ENCODE results near the gene FHIT. TPM values are rescaled to one million over a fixed set of nuclear protein-coding genes. Genes with fewer than 3 reads are reported as not detected.

FHIT gene
- total and polyA plus RNA-seq, 2 experiments from 2014 or later: 9.7 to 16.2 TPM

- DNase-seq (ENCODE audit: low spot score): no peak
- no peaks in the 10 kb centered on the region for H3K9me2 ChIP-seq (replicated peaks; ENCODE audit: insufficient read depth)
- H3K79me2 ChIP-seq: no peaks in the 10 kb centered on the region
- 87% methylated on average over 2 of the region's 2 CpGs for WGBS (ENCODE audit: low lambda C conversion rate, missing lambda C conversion rate)
- no peaks in the 10 kb centered on the region for H3K9me3 ChIP-seq (ENCODE audit: low read depth)
- H3K27ac ChIP-seq: no peak overlapping the region
- H3K4me3 ChIP-seq: no peak overlapping the region
- H3K4me1 ChIP-seq (ENCODE audit: insufficient read depth): no peaks in the 10 kb centered on the region
- no peak overlapping the region for H3K4me2 ChIP-seq
- H3K36me3 ChIP-seq (replicated peaks; ENCODE audit: insufficient read depth, low read depth): no peaks in the 10 kb centered on the region
- TF ChIP-seq EZH2 (IDR thresholded peaks at IDR 0.05; ENCODE audit: borderline replicate concordance) (no peak), EZH2phosphoT487 (IDR thresholded peaks at IDR 0.05; ENCODE audit: low read depth, severe bottlenecking, unreplicated experiment) (no peak), CTCF (IDR thresholded peaks at IDR 0.05; ENCODE audit: poor library complexity) (no peak)
- no peak overlapping the region for H2AFZ ChIP-seq
- no peaks in the 10 kb centered on the region for H4K20me1 ChIP-seq (ENCODE audit: insufficient read depth, poor library complexity, severe bottlenecking)
- H3K27me3 ChIP-seq: no peaks in the 10 kb centered on the region
These were observed 601.1 kb downstream of the FHIT start for GRCh38 chr3:60650171-60650570.

GRCh38 chr3:60645801-60646200, 605.5 kb downstream of the FHIT start:
- Histone ChIP-seq H3K4me1 (ENCODE audit: insufficient read depth) (no peaks in the 10 kb centered on the region), H3K4me3 (no peak overlapping the region), H3K9me3 (ENCODE audit: low read depth) (no peaks in the 10 kb centered on the region), H3K79me2 (no peaks in the 10 kb centered on the region), H4K20me1 (ENCODE audit: insufficient read depth, poor library complexity, severe bottlenecking) (no peaks in the 10 kb centered on the region), H3K4me2 (no peak overlapping the region), H3K36me3 (replicated peaks; ENCODE audit: insufficient read depth, low read depth) (no peaks in the 10 kb centered on the region), H3K27ac (no peak overlapping the region), H3K27me3 (no peaks in the 10 kb centered on the region), H2AFZ (no peak overlapping the region), H3K9me2 (replicated peaks; ENCODE audit: insufficient read depth) (no peaks in the 10 kb centered on the region)
- DNase-seq (ENCODE audit: low spot score): no peak
- WGBS (ENCODE audit: low lambda C conversion rate, missing lambda C conversion rate): 77% methylated on average over 2 of the region's 2 CpGs
- no peak for TF ChIP-seq EZH2 (IDR thresholded peaks at IDR 0.05; ENCODE audit: borderline replicate concordance)
- TF ChIP-seq CTCF (IDR thresholded peaks at IDR 0.05; ENCODE audit: poor library complexity): no peak
- no peak for TF ChIP-seq EZH2phosphoT487 (IDR thresholded peaks at IDR 0.05; ENCODE audit: low read depth, severe bottlenecking, unreplicated experiment)

- no peaks in the 10 kb centered on the region for H3K9me2 ChIP-seq (replicated peaks; ENCODE audit: insufficient read depth)
- no peak overlapping the region for H3K4me2 ChIP-seq
- H3K4me3 ChIP-seq: no peak overlapping the region
- no peak overlapping the region for H2AFZ ChIP-seq
- H3K36me3 ChIP-seq (replicated peaks; ENCODE audit: insufficient read depth, low read depth): no peaks in the 10 kb centered on the region
- H3K9me3 ChIP-seq (ENCODE audit: low read depth): no peaks in the 10 kb centered on the region
- TF ChIP-seq EZH2phosphoT487 (IDR thresholded peaks at IDR 0.05; ENCODE audit: low read depth, severe bottlenecking, unreplicated experiment) (no peak), CTCF (IDR thresholded peaks at IDR 0.05; ENCODE audit: poor library complexity) (no peak), EZH2 (IDR thresholded peaks at IDR 0.05; ENCODE audit: borderline replicate concordance) (no peak)
- no peaks in the 10 kb centered on the region for H3K79me2 ChIP-seq
- H3K27me3 ChIP-seq: no peaks in the 10 kb centered on the region
- WGBS (ENCODE audit: low lambda C conversion rate, missing lambda C conversion rate): 85% methylated on average over 1 of the region's 1 CpG
- no peak overlapping the region for H3K27ac ChIP-seq
- no peaks in the 10 kb centered on the region for H4K20me1 ChIP-seq (ENCODE audit: insufficient read depth, poor library complexity, severe bottlenecking)
- no peaks in the 10 kb centered on the region for H3K4me1 ChIP-seq (ENCODE audit: insufficient read depth)
- DNase-seq (ENCODE audit: low spot score): no peak
These were observed 607.4 kb downstream of the FHIT start for GRCh38 chr3:60643831-60644230.

GRCh38 chr3:60641354-60641753, 609.9 kb downstream of the FHIT start:
- Histone ChIP-seq H4K20me1 (ENCODE audit: insufficient read depth, poor library complexity, severe bottlenecking) (no peaks in the 10 kb centered on the region), H3K36me3 (replicated peaks; ENCODE audit: insufficient read depth, low read depth) (no peaks in the 10 kb centered on the region), H3K27ac (no peak overlapping the region), H3K4me1 (ENCODE audit: insufficient read depth) (no peaks in the 10 kb centered on the region), H3K9me2 (replicated peaks; ENCODE audit: insufficient read depth) (no peaks in the 10 kb centered on the region), H3K79me2 (no peaks in the 10 kb centered on the region), H3K4me2 (no peak overlapping the region), H3K27me3 (no peaks in the 10 kb centered on the region), H3K9me3 (ENCODE audit: low read depth) (no peaks in the 10 kb centered on the region), H3K4me3 (no peak overlapping the region), H2AFZ (no peak overlapping the region)
- no peak for DNase-seq (ENCODE audit: low spot score)
- 59% methylated on average over 2 of the region's 2 CpGs for WGBS (ENCODE audit: low lambda C conversion rate, missing lambda C conversion rate)
- no peak for TF ChIP-seq CTCF (IDR thresholded peaks at IDR 0.05; ENCODE audit: poor library complexity)
- TF ChIP-seq EZH2phosphoT487 (IDR thresholded peaks at IDR 0.05; ENCODE audit: low read depth, severe bottlenecking, unreplicated experiment): no peak
- no peak for TF ChIP-seq EZH2 (IDR thresholded peaks at IDR 0.05; ENCODE audit: borderline replicate concordance)

All from hepatocyte (in vitro differentiated cells).